Measurements from ENCODE around the gene ZFP92. TPM values are rescaled to one million over a fixed set of nuclear protein-coding genes. Genes with fewer than 3 reads are reported as not detected.
"Not testable (repeated sequence)": the region's sequence is repeated elsewhere in the genome, so short reads cannot be mapped to it uniquely, and the experiment has no call there.

Gene ZFP92
- total and polyA plus RNA-seq, 4 donors = 1.6 to 2.7 (median 2.2) TPM

DNA sequence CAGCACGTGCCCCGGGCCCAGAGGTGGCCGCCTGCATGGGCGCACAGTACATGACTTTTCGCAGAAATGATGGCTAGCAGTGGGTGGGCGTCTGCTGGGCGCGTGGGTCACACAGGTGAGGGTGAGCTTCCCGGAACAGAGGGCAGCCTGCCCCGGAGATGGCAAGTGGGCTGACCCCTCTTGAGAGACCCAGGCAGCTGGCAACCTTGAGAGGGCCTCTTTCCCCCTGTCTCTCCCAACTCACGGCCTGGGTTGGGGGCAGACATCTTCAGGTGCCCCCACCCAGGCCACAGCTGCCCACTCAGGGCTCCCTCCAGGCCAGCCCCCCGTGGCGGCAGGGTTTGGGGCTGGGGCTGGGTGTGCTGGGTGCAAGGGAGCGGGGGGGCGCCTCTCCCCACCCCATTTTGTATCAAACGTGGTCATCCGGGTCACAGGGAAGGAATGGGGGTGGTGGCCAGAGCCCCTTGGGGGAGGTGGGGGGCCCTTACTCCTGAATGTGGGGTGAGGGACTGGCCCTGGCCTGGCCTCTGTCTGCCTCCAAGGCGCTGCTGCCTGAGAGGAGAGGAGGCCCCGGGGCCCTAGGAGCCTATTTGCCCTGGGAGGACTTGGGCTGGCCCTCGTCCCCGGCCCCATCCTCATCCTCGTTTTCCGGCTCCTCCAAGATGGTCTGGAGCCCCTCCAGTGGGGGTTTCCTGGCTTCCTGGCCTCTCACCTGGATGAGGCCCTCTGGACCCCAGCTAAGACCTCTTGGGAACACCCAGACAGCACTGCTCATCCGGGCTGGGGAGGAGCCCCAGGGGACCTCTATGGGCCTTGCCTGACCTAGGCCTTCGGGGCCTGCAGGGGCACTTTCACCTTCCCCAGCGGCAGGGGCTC, 14.7 kb upstream of the ZFP92 start:
- no peaks in the 10 kb centered on the region for H3K27me3 ChIP-seq (ENCODE audit: control insufficient read depth, insufficient read depth, low read length)
- no peak overlapping the region for H3K27ac ChIP-seq (ENCODE audit: low read depth, low read length)
- no peak overlapping the region for H3K4me3 ChIP-seq (ENCODE audit: low read depth, low read length)
- peaks cover 3% of the 10 kb centered on the region for H3K4me1 ChIP-seq (ENCODE audit: control insufficient read depth, insufficient read depth, low read length)
- WGBS (ENCODE audit: insufficient coverage) = 85% methylated on average over 19 of the region's 26 CpGs
- no peak for DNase-seq (ENCODE audit: low read depth in 4 of 6, low spot score in 6 of 6)
- no peaks in the 10 kb centered on the region for H3K9me3 ChIP-seq (ENCODE audit: control insufficient read depth, insufficient read depth, low read length)
- no peaks in the 10 kb centered on the region for H3K36me3 ChIP-seq (ENCODE audit: control insufficient read depth, insufficient read depth, low read length)

DNA sequence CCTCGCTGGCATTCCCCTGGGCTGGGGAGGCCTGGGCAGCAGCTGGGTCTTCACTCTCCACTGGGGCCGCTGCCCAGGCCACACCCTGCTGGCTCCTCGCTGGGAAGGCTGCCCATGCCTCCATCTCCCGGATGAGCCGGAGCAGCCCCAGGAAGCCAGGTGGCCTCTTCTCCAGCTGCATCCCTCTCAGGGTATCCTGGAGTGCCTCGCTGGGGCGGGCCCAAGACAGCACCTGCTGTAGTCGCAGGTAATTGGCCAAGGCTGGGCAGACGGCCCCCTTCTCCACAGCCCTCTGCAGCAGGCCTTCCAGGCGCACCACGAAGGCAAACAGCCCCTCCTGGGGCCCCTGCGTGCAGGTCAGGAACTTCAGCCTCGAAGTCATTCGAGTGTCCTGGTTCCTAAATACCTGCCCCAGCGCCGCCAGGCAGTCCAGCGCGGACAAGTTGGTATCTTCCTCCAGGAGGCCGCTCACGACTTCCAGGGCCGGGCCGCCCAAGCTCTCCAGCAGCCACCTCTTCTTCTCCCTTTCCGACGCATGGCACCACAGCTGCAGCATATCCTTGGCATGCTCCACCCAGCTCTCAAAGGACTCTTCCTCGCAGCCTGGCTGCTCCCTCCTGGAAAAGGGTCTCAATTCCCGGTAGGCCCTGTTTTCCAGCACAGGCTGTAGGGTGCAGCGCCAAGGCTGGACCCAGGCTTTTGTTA, 13.9 kb upstream of the ZFP92 start:
- no peak for DNase-seq (ENCODE audit: low read depth in 4 of 6, low spot score in 6 of 6)
- H3K4me1 ChIP-seq (ENCODE audit: control insufficient read depth, insufficient read depth, low read length) = no peaks in the 10 kb centered on the region
- no peak overlapping the region for H3K4me3 ChIP-seq (ENCODE audit: low read depth, low read length)
- H3K27ac ChIP-seq (ENCODE audit: low read depth, low read length) = no peak overlapping the region
- no peaks in the 10 kb centered on the region for H3K36me3 ChIP-seq (ENCODE audit: control insufficient read depth, insufficient read depth, low read length)
- WGBS (ENCODE audit: insufficient coverage) = 82% methylated on average over 27 of the region's 27 CpGs
- H3K9me3 ChIP-seq (ENCODE audit: control insufficient read depth, insufficient read depth, low read length) = no peaks in the 10 kb centered on the region
- H3K27me3 ChIP-seq (ENCODE audit: control insufficient read depth, insufficient read depth, low read length) = no peaks in the 10 kb centered on the region

GRCh38 chrX:153398275-153398960, 12.9 kb upstream of the ZFP92 start:
- H3K4me1 ChIP-seq (ENCODE audit: control insufficient read depth, insufficient read depth, low read length) = no peaks in the 10 kb centered on the region
- H3K27me3 ChIP-seq (ENCODE audit: control insufficient read depth, insufficient read depth, low read length) = no peaks in the 10 kb centered on the region
- no peaks in the 10 kb centered on the region for H3K9me3 ChIP-seq (ENCODE audit: control insufficient read depth, insufficient read depth, low read length)
- H3K36me3 ChIP-seq (ENCODE audit: control insufficient read depth, insufficient read depth, low read length) = no peaks in the 10 kb centered on the region
- H3K4me3 ChIP-seq (ENCODE audit: low read depth, low read length) = no peak overlapping the region
- no peak for DNase-seq (ENCODE audit: low read depth in 4 of 6, low spot score in 6 of 6)
- WGBS (ENCODE audit: insufficient coverage) = 83% methylated on average over 16 of the region's 17 CpGs
- no peak overlapping the region for H3K27ac ChIP-seq (ENCODE audit: low read depth, low read length)

DNA sequence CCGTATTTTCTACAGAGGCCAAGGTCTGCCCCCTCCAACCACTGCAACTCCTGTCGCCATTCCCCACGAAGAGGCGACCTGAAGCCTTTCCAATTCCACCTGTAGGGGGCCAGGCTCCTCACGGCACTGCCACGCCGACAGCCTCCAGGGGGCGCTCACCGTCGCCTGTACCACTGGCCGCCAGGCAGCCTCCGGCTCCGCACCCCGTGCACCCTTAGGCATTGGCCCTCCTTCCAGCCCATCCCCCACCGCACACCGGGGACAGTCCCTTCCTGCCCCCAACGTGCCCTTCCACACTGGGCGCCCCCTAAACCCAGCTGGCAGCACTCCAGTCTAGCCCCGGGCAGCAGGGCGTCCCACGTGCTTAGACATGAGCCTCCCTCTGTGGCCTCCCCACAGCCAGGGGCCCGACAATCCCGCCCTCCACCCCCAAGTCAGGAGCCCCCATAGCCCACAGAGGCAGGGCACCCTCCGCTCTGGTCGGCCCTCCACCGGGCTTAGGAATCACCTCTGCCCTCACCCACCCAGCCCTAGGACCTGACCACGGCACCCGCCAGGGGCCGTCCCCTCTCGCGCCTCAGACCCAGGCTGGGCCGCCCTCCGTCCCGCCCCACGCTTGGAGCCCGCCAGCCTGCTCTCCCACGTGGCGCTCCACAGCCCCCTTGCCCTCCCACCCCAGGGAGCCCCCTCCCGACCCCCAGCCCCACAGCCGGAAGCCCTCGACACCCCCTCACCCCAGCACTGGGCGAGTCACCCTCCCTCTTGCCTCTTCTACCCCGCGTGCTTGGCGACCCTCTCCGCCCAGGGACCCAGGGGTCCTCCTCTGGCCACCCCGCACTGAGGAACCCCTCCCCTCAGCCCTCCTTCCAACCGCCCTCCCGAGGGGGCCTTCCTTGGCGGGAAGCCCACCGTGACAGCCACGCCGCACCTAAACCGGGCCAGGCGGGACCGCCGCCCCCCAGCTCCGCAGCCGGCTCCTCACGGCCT, 10.8 kb upstream of the ZFP92 start:
- Histone ChIP-seq H3K9me3 (ENCODE audit: control insufficient read depth, insufficient read depth, low read length) (no peaks in the 10 kb centered on the region), H3K27me3 (ENCODE audit: control insufficient read depth, insufficient read depth, low read length) (no peaks in the 10 kb centered on the region), H3K4me1 (ENCODE audit: control insufficient read depth, insufficient read depth, low read length) (no peaks in the 10 kb centered on the region), H3K36me3 (ENCODE audit: control insufficient read depth, insufficient read depth, low read length) (no peaks in the 10 kb centered on the region), H3K4me3 (ENCODE audit: low read depth, low read length) (no peak overlapping the region), H3K27ac (ENCODE audit: low read depth, low read length) (no peak overlapping the region)
- no peak for DNase-seq (ENCODE audit: low read depth in 4 of 6, low spot score in 6 of 6)
- 78% methylated on average over 53 of the region's 60 CpGs for WGBS (ENCODE audit: insufficient coverage)

DNA sequence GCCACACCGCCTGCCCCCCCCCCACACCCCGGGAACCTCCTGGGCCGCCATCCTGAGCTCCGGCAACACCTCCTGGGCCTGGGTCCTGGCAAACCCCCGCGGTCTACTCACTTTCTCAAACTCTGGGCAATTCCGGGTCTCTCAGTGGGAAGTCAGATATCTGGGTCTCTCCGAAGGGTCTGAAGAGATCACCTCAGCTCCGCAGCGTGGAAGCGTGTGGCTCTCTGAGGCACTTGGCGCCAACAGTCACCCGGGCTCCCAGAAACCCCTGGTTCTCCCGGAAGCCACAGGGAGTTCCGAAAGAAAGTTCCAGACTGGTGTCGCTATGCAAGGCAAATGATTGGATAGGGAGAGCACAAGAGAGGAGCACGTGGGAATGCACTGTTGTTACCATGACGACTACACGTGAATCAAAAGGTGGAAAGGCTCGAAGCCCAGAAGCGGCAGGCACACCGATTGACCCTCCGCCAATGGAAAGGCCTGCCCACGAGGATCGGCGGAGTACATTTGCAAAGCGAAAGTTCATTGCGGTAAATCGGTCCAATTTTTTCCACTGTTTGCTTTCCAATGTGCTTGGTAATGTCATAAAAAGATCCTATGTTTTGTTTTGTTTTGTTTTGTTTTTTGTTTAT, 10.0 kb upstream of the ZFP92 start, which contains the start of gene PNMA6E:
TSS of gene PNMA6E (minus strand) at position 218 of the 632 bp plus-strand sequence. CDS start 2,501 bp downstream, outside the sequence.
- no peaks in the 10 kb centered on the region for H3K9me3 ChIP-seq (ENCODE audit: control insufficient read depth, insufficient read depth, low read length)
- H3K27ac ChIP-seq (ENCODE audit: low read depth, low read length) = no peak within 1 kb of the TSS
- H3K4me1 ChIP-seq (ENCODE audit: control insufficient read depth, insufficient read depth, low read length) = no peaks in the 10 kb centered on the region
- no peak for DNase-seq (ENCODE audit: low read depth in 4 of 6, low spot score in 6 of 6)
- no peaks in the 10 kb centered on the region for H3K36me3 ChIP-seq (ENCODE audit: control insufficient read depth, insufficient read depth, low read length)
- H3K4me3 ChIP-seq (ENCODE audit: low read depth, low read length) = no peak within 1 kb of the TSS
- no peaks in the 10 kb centered on the region for H3K27me3 ChIP-seq (ENCODE audit: control insufficient read depth, insufficient read depth, low read length)
- WGBS (ENCODE audit: insufficient coverage) = 90% methylated on average over 29 of the region's 29 CpGs

- H3K4me1 ChIP-seq (ENCODE audit: control insufficient read depth, insufficient read depth, low read length); H3K9me3 ChIP-seq (ENCODE audit: control insufficient read depth, insufficient read depth, low read length); H3K27me3 ChIP-seq (ENCODE audit: control insufficient read depth, insufficient read depth, low read length); H3K36me3 ChIP-seq (ENCODE audit: control insufficient read depth, insufficient read depth, low read length); H3K27ac ChIP-seq (ENCODE audit: low read depth, low read length); DNase-seq (ENCODE audit: low read depth in 4 of 6, low spot score in 6 of 6); H3K4me3 ChIP-seq (ENCODE audit: low read depth, low read length): not testable (repeated sequence)
- 83% methylated on average over 3 of the region's 5 CpGs for WGBS (ENCODE audit: insufficient coverage)
Observed at GRCh38 chrX:153404333-153404732, 6.9 kb upstream of the ZFP92 start.

GRCh38 chrX:153405426-153405825, 5.8 kb upstream of the ZFP92 start:
- H3K27me3 ChIP-seq (ENCODE audit: control insufficient read depth, insufficient read depth, low read length) = no peaks in the 10 kb centered on the region
- no peaks in the 10 kb centered on the region for H3K36me3 ChIP-seq (ENCODE audit: control insufficient read depth, insufficient read depth, low read length)
- no peaks in the 10 kb centered on the region for H3K9me3 ChIP-seq (ENCODE audit: control insufficient read depth, insufficient read depth, low read length)
- WGBS (ENCODE audit: insufficient coverage) = 43% methylated on average over 5 of the region's 5 CpGs
- no peak overlapping the region for H3K27ac ChIP-seq (ENCODE audit: low read depth, low read length)
- H3K4me3 ChIP-seq (ENCODE audit: low read depth, low read length) = no peak overlapping the region
- DNase-seq (ENCODE audit: low read depth in 4 of 6, low spot score in 6 of 6) = no peak
- H3K4me1 ChIP-seq (ENCODE audit: control insufficient read depth, insufficient read depth, low read length) = no peaks in the 10 kb centered on the region

GRCh38 chrX:153406011-153406410, 5.3 kb upstream of the ZFP92 start:
- DNase-seq (ENCODE audit: low read depth in 4 of 6, low spot score in 6 of 6) = no peak
- no peaks in the 10 kb centered on the region for H3K27me3 ChIP-seq (ENCODE audit: control insufficient read depth, insufficient read depth, low read length)
- 90% methylated on average over 7 of the region's 9 CpGs for WGBS (ENCODE audit: insufficient coverage)

More at GRCh38 chrX:153406011-153406410, 5.3 kb upstream of the ZFP92 start:
- H3K27ac ChIP-seq (ENCODE audit: low read depth, low read length) = no peak overlapping the region
- H3K4me3 ChIP-seq (ENCODE audit: low read depth, low read length) = no peak overlapping the region
- no peaks in the 10 kb centered on the region for H3K9me3 ChIP-seq (ENCODE audit: control insufficient read depth, insufficient read depth, low read length)
- peaks cover 3% of the 10 kb centered on the region for H3K4me1 ChIP-seq (ENCODE audit: control insufficient read depth, insufficient read depth, low read length)
- no peaks in the 10 kb centered on the region for H3K36me3 ChIP-seq (ENCODE audit: control insufficient read depth, insufficient read depth, low read length)

Data from spinal cord (tissue), 10 donors.